K562 (cell line): ENCODE results near the gene ZNHIT3. TPM values are rescaled to one million over a fixed set of nuclear protein-coding genes. Genes with fewer than 3 reads are reported as not detected.

ENCODE experiments used
- ATAC-seq: fragments of 200-7000 bp; cut with Tn5 transposase; 3 replicates; pipeline ENCODE4 v1.9.1; 2020; ENCODE audit warnings: moderate library complexity
- BruUV-seq: library from RNA; stranded (reverse); fragments of 400-500 nt; replicated peaks from 2 replicates; lab custom pipeline; 2021; lab: Mats Ljungman, UMichigan
- CTCF ChIA-PET: fragments of 300-600 bp; formaldehyde crosslinking; extraction: SDS; loops from one replicate; lab custom pipeline; 2021; ENCODE audit warnings: low intra/inter-chr PET ratio; lab: Yijun Ruan, JAX
- POLR2A ChIA-PET: fragments of 300-600, 350-650 bp; sonication (Branson Sonifier 250); formaldehyde crosslinking; extraction: SDS; loops from one replicate; lab custom pipeline; 2021; ENCODE audit warnings: antibody characterized with exemption, inconsistent platforms; lab: Yijun Ruan, JAX
- DNase-seq, 4 experiments: peaks; one replicate each; pipeline versions ENCODE4 v3.0.0 to v3.0.0-alpha.2; 2011 to 2018; ENCODE audit warnings: low spot score in 3 of 4, mixed read lengths in 3 of 4; ENCODE audit errors: extremely low read depth in 1 of 4
- FAIRE-seq: peaks from 2 replicates; lab custom pipeline; 2011; peaks lifted over from hg19 to GRCh38; lab: Jason Lieb, UNC
- H2AFZ ChIP-seq: 2 replicates; pipeline ENCODE4 v1.6.0; 2011; ENCODE audit warnings: low read depth, low read length, control low read depth, inconsistent platforms
- H3K27ac ChIP-seq: fragments of 200-600 bp; 3 replicates; pipeline ENCODE4 v1.8.0; 2011; ENCODE audit warnings: low read depth, mild to moderate bottlenecking, control low read depth, inconsistent platforms, low read length, moderate library complexity, mixed read lengths; ENCODE audit errors: extremely low read depth
- H3K27me3 ChIP-seq, 2 experiments: fragments of 300-600 bp in 1 of 2; 2 replicates in 1 of 2; 3 replicates in 1 of 2; pipeline versions ENCODE4 v1.6.0 to v1.8.0; 2011; ENCODE audit warnings: inconsistent platforms in 2 of 2, low read length in 2 of 2, mild to moderate bottlenecking in 1 of 2, mixed read lengths in 1 of 2, moderate library complexity in 1 of 2; ENCODE audit not compliant: control insufficient read depth in 2 of 2, insufficient read depth in 2 of 2
- H3K36me3 ChIP-seq: fragments of 300-600 bp; 3 replicates; pipeline ENCODE4 v1.8.0; 2011; ENCODE audit warnings: mild to moderate bottlenecking, low read length, inconsistent platforms; ENCODE audit not compliant: control insufficient read depth, insufficient read depth
- H3K4me1 ChIP-seq, 2 experiments: fragments of 200-600 bp in 1 of 2; replicated peaks in 1 of 2; 2 replicates in 1 of 2; 3 replicates in 1 of 2; pipeline versions ENCODE4 v1.5.1 to v1.8.0; 2011; ENCODE audit warnings: inconsistent platforms in 2 of 2, low read length in 2 of 2, mild to moderate bottlenecking in 1 of 2, mixed read lengths in 1 of 2, moderate library complexity in 1 of 2; ENCODE audit not compliant: control insufficient read depth in 2 of 2, insufficient read depth in 2 of 2
- H3K4me2 ChIP-seq: 2 replicates; pipeline ENCODE4 v1.6.1; 2011; ENCODE audit warnings: low read length, control low read depth, inconsistent platforms, mixed read lengths; ENCODE audit not compliant: insufficient read depth
- H3K4me3 ChIP-seq: fragments of 200-600 bp; sonication (generic), shearing (Covaris generic); 2 replicates; pipeline ENCODE4 v1.5.1; 2016; ENCODE audit warnings: control low read depth, inconsistent platforms
- H3K79me2 ChIP-seq: fragments of 200-600 bp; 3 replicates; pipeline ENCODE4 v1.8.0; 2011; ENCODE audit warnings: low read length, inconsistent platforms; ENCODE audit not compliant: control insufficient read depth, insufficient read depth
- H3K9ac ChIP-seq, 2 experiments: 2 replicates each; pipeline versions ENCODE4 v1.6.0 to v1.6.1; 2011; ENCODE audit warnings: low read depth in 2 of 2, low read length in 2 of 2, control low read depth in 1 of 2, inconsistent platforms in 1 of 2, mild to moderate bottlenecking in 1 of 2, mixed read lengths in 1 of 2; ENCODE audit not compliant: insufficient read depth in 1 of 2
- H3K9me1 ChIP-seq: one replicate; pipeline ENCODE4 v1.6.0; 2011; ENCODE audit warnings: inconsistent platforms, mild to moderate bottlenecking, low read length, moderate library complexity; ENCODE audit not compliant: control insufficient read depth, insufficient read depth
- H3K9me3 ChIP-seq: replicated peaks from 2 replicates; pipeline ENCODE4 v1.5.1; 2011; ENCODE audit warnings: low read depth, low read length, inconsistent platforms; ENCODE audit not compliant: control insufficient read depth, insufficient read depth
- H4K20me1 ChIP-seq: replicated peaks from 2 replicates; pipeline ENCODE4 v1.6.1; 2011; ENCODE audit warnings: low read length, inconsistent platforms, mixed read lengths; ENCODE audit not compliant: control insufficient read depth, insufficient read depth
- ATF3 ChIP-seq, 2 experiments: fragments of 450-650 bp in 1 of 2; sonication (generic) in 1 of 2; formaldehyde crosslinking in 1 of 2; IDR thresholded peaks in 1 of 2; conservative IDR thresholded peaks in 1 of 2; 2 replicates each; pipeline versions ENCODE4 v1.6.1 to v1.8.1; 2016 to 2023; ENCODE audit warnings: mild to moderate bottlenecking in 2 of 2, moderate library complexity in 2 of 2, inconsistent platforms in 1 of 2, missing genetic modification reagents in 1 of 2
- LARP7 ChIP-seq: fragments of 450-650 bp; IDR thresholded peaks from 2 replicates; pipeline ENCODE4 v1.6.1; 2016
- MCM3 ChIP-seq: fragments of 450-650 bp; IDR thresholded peaks from 2 replicates; pipeline ENCODE4 v1.6.1; 2016
- RCOR1 ChIP-seq, 2 experiments: IDR thresholded peaks; 2 replicates each; pipeline ENCODE4 v1.6.1; 2012; ENCODE audit warnings: low read depth in 2 of 2, low read length in 2 of 2, borderline replicate concordance in 1 of 2, improper control_type of control experiment in 1 of 2
- SMARCA4 ChIP-seq: fragments of 450-650 bp; IDR thresholded peaks from 2 replicates; pipeline ENCODE4 v1.6.1; 2016
- SPI1 ChIP-seq: IDR thresholded peaks from 2 replicates; pipeline ENCODE4 v1.6.1; 2011; ENCODE audit warnings: low read depth, low read length, control low read depth, borderline replicate concordance
- ZNF316 ChIP-seq: fragments of 450-650 bp; IDR thresholded peaks from 2 replicates; pipeline ENCODE4 v1.6.1; 2016
- WGBS: fragments of 100-300 bp; shearing (Covaris generic); methylation state at CpG from one replicate; pipeline ENCODE4 v1.1.6; 2016; ENCODE audit warnings: low coverage, mixed read lengths; ENCODE audit not compliant: insufficient coverage; ENCODE audit errors: missing lambda C conversion rate; 5-methylcytosine and 5-hydroxymethylcytosine counted together
- in situ Hi-C: fragments of 300-500 bp; cut with MboI; formaldehyde crosslinking; loops from 4 replicates; pipeline ENCODE4 v1.15.0; 2018; ENCODE audit warnings: inconsistent platforms, mixed read lengths
- intact Hi-C: fragments of 100-400 bp; cut with micrococcal nuclease; formaldehyde crosslinking; loops from 2 replicates; pipeline ENCODE4 v1.14.2; 2022
- polyA plus RNA-seq, 8 experiments: library from polyadenylated mRNA; depleted of rRNA in 4 of 8; stranded (reverse) in 5 of 8; unstranded in 3 of 8; fragments of >200 nt; fragmentation: Nextera tagmentation in 2 of 8; fragmentation: Illumina TruSeq in 1 of 8; extraction: Ambion mirVana in 2 of 8; extraction: Trizol in 1 of 8; gene quantifications; 2 replicates each; pipeline versions ENCODE4 v1.2.1 to v1.2.3, GENCODE V29; 2011 to 2014; ENCODE audit warnings: inconsistent platforms in 1 of 8, missing spikeins in 1 of 8
- total RNA-seq, 7 experiments: library from RNA; depleted of rRNA in 6 of 7; stranded (reverse); fragments of >200 nt in 6 of 7; fragmentation: Illumina TruSeq in 2 of 7; extraction: Trizol in 2 of 7; gene quantifications; 2 replicates each; pipeline versions ENCODE4 v1.2.1 to v1.2.3, GENCODE V29; 2011 to 2021; ENCODE audit warnings: low replicate concordance in 1 of 7

Gene ZNHIT3
- total and polyA plus RNA-seq, 9 of the 15 experiments (the other 6 are each of a cell fraction or from before 2014, with no cell fraction given) = 45.0 to 300 (median 88.4) TPM

- peak; percentile 81; the same call in 1 of the 2 replicates for TF ChIP-seq SPI1
- peak; percentile 88 for TF ChIP-seq SMARCA4
- peak; percentile 90 for TF ChIP-seq ATF3 (IDR thresholded peaks at IDR 0.05)
- TF ChIP-seq ATF3 (CRISPR knock-in tag; conservative IDR thresholded peaks at IDR 0.05) = no peak; the same call in 1 of the 2 replicates
- 0 out of 2 replicates have a peak, but pooled peaks have one; percentile 7 for TF ChIP-seq ZNF316
- peak in 1 of 2 experiments; percentile 44; a peak in 1 of 4 replicates for TF ChIP-seq RCOR1 (IDR thresholded peaks at IDR 0.05; ENCODE audit: borderline replicate concordance in 1 of 2, low read depth in 2 of 2, low read length in 2 of 2)
Observed at GRCh38 chr17:36529121-36529520, 42.6 kb downstream of the ZNHIT3 start (continued).

GRCh38 chr17:36532435-36532975 is 46.0 kb downstream of the ZNHIT3 start:
- Histone ChIP-seq H3K27me3 (no peaks in the 10 kb centered on the region), H3K4me2 (peak overlapping the region; percentile 14; the same call in 1 of the 2 replicates), H3K4me3 (no peak overlapping the region), H3K36me3 (peaks cover 73% of the 10 kb centered on the region), H3K4me1 (peaks cover 30 to 34% of the 10 kb centered on the region in 2 experiments), H3K27ac (no peak overlapping the region; the same call in 1 of the 3 replicates), H4K20me1 (0 out of 2 replicates have a peak, but pooled peaks cover 4% of the 10 kb centered on the region), H3K9me1 (no peaks in the 10 kb centered on the region), H3K9me3 (no peaks in the 10 kb centered on the region), H3K79me2 (peaks cover 74% of the 10 kb centered on the region), H2AFZ (no peak overlapping the region), H3K9ac (peak overlapping the region in 1 of 2 experiments; percentile 53; a peak in 1 of 4 replicates)
- intact Hi-C loops = no loop called here
- in situ Hi-C loops = no loop called here
- TF ChIP-seq LARP7 = no peak
- TF ChIP-seq MCM3 = no peak
- ATAC-seq = no peak
- no peak for FAIRE-seq
- POLR2A ChIA-PET = interaction anchor here (1.1 kb wide), 2 partner anchors 10 to 13 kb away, joined by 3 read pairs; no protein-coding TSS in a partner anchor
- WGBS = 92% methylated on average over 2 of the region's 2 CpGs
- CTCF ChIA-PET = no interaction called here
- DNase-seq = no peak
- no TSS peak for BruUV-seq
